ENCODE measurements around the gene MYPN.
A peak's percentile ranks its signal among the peaks of the same experiment; 100 is the strongest.
"Not testable (repeated sequence)": the region's sequence is repeated elsewhere in the genome, so short reads cannot be mapped to it uniquely, and the experiment has no call there.

MYPN gene

DNA sequence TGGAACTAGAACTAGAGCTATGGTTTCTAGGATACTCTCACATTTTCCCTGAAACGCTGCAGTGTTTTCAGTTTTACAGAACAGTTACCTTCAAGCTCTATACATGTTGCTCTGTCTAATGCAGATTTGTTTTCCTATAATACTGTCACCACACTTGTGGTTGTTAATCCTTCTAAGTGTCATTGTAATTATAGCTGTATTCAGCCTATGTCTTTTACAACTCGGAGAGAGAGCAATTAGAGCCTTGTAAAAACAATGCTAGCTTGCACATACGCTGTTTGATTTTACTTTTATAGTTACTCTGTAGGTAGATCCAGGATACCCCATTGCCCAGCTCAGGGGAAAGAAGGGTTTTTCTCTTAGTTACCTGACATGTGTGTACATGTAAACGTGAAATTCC lies 67.5 kb downstream of the MYPN start:
- DNase-seq (ENCODE audit: low read depth), result no peak

GRCh38 chr10:68178592-68178991 lies 69.3 kb downstream of the MYPN start:
- DNase-seq (ENCODE audit: low read depth), result no peak

GRCh38 chr10:68179016-68179415 lies 69.7 kb downstream of the MYPN start:
- DNase-seq (ENCODE audit: low read depth), result no peak

- DNase-seq (ENCODE audit: low read depth), result no peak
Measured at GRCh38 chr10:68180490-68180889, 71.2 kb downstream of the MYPN start.

GRCh38 chr10:68184546-68184945 lies 75.3 kb downstream of the MYPN start:
- no peak for DNase-seq (ENCODE audit: low read depth)

GRCh38 chr10:68185085-68185484 lies 75.8 kb downstream of the MYPN start:
- DNase-seq (ENCODE audit: low read depth), result no peak

DNA sequence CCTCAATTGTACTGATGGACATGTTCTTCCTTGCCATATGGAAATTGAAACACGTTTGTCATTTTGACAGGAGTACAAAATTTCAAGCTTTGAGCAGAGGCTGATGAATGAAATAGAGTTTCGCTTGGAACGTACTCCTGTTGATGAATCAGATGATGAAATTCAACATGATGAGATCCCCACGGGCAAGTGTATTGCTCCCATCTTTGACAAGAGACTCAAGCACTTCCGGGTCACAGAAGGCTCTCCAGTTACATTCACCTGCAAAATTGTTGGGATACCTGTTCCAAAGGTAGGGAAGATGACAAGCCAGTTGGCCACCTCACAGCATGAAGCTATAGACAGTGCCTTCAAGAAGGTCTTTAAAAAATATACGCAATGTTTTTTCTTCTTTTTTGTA lies 79.5 kb downstream of the MYPN start:
- DNase-seq (ENCODE audit: low read depth), result no peak

DNA sequence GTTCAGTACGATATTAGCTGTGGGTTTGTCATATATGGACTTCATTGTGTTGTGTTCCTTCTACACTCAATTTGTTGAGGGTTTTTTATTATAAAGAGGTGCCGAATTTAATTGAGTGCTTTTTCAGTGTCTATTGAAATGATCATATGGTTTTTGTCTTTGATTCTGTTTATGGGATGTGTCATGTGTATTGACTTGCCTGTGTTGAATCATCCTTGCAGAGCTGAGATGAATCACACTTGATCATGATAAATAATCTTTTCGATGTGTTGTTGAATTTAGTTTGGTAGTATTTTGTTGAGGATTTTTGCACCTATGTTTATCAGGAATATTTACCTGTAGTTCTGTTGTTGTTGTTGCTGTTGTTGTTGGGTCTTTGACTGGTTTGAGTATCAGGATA lies 82.8 kb downstream of the MYPN start:
- no peak for DNase-seq (ENCODE audit: low read depth)

GRCh38 chr10:68194290-68194689 lies 85.0 kb downstream of the MYPN start:
- DNase-seq (ENCODE audit: low read depth), result no peak

DNA sequence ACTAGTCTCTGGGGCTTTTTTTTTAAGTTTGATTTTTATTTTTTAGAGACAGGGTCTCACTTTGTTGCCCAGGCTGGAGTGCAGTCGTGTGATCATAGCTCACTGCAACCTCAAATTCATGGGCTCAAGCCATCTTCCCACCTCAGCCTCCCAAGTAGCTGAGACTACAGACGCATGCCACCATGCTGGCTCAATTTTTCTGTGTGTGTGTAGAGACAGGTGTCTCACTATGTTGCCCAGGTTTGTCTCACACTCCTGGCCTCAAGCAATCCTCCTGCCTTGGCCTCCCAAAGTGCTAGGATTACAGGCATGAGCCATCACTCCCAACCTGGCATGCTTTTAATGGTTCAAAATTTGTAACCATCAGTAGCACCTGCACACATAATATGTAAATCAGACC lies 86.5 kb downstream of the MYPN start:
- DNase-seq (ENCODE audit: low read depth), result not testable (repeated sequence)

DNA sequence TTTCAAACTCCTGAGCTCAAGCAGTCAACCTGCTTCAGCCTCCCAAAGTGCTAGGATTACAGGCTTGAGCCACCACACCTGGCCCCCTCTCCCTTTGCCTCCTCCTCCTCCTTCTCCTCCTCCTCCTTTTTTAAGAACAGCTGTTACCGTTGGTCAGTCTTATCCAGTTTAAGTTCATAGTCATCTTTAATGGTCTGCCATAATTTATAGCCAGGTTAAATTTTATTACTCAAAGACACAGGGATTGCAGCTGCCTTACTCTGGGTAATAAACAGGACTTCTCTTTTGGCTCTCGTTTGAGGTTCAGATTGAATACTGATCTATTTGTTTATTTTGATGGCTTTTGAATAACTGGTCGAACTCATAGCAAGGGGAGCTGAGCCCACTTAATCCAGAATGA lies 87.4 kb downstream of the MYPN start:
- DNase-seq (ENCODE audit: low read depth), result no peak

DNA sequence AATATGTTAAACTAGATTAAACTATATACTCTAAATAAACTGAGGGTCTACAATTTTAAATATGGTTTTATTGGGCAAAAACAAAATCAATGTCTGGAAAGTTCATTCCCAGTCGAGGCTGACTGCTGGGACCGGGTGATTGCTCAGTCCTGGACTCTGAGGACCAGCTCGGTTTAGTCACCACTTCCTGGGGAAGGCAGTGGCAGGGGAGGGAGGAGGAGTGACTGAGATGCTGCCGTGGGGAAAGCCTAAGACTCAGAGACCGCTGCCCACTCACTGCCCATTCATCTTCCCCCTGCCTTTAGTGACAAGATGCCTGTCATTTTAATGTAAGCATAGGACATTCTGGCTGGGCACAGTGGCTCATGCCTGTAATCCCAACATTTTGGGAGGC lies 93.7 kb downstream of the MYPN start:
- DNase-seq (ENCODE audit: low read depth), result no peak

- no peak for DNase-seq (ENCODE audit: low read depth)
Measured at GRCh38 chr10:68208424-68209042, 99.2 kb downstream of the MYPN start.

DNA sequence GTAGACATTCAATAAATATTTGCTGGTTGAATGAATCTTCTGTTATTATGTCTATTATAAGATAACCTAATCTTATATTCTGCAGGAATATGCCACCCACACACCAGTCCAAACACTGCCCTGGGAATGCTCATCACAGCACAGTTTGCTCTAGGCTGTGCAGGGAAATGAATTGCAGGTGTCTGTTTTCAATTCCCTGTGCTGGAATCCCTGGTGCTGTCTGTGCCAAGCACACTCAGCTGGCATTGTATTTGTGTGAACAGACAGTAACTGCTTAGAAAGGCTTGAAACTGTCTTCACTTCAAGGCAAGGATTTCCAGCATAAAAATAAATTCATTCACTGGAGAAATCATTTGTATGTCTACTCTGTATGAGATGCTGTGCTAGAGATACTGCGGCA lies 102.4 kb downstream of the MYPN start:
- no peak for DNase-seq (ENCODE audit: low read depth)

DNA sequence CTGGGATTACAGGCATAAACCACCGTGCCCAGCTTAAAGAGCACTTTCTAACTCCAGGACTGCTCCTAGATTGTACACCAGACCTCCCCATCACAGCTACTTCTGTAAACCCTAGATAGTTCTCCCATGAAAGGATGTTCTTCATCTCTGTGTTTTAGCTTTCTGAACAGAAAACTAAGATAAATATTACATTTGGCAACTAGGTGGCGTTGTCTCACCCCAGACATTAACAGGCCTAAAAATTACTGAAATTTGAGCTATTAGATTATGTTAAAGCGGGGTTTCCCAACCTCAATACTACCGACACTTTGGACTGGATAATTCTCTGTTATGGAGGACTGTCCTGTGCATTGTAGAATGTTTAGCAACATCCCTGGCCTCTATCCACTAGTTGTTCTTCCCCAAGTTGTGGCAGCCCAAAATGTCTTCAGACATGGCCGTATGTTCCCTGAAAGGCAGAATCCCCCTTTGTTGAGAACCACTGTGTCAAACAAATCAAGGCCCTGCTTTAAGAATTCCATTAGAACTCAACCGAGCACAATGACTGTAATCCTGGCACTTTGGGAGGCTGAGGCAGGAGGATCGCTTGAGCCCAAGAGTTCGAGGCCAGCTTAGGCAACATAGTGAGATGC lies 103.5 kb downstream of the MYPN start:
- DNase-seq (ENCODE audit: low read depth), result no peak

DNA sequence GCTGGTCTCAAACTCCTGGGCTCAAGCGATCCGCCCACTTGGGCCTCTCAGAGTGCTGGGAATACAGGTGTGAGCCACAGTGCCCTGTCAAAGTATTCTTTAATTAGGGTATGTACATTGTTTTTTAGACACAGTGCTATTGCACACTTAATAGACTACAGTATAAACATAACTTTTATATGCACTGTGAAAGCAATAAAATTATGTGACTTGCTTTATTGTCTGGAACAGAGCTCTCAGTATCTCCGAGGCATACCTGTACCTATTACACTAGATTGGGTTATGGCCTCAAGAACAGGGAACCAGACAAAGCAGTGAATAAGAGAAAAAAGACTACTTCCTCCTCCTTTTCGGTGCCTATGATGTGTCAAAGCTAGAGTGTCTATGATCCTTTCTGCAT lies 109.5 kb downstream of the MYPN start:
- DNase-seq (ENCODE audit: low read depth), result no peak

- DNase-seq (ENCODE audit: low read depth), result no peak
Measured at GRCh38 chr10:68221196-68221595, 111.9 kb downstream of the MYPN start.

- DNase-seq (ENCODE audit: low read depth), result no peak
Measured at GRCh38 chr10:68222391-68222790, 113.1 kb downstream of the MYPN start.

- no peak for DNase-seq (ENCODE audit: low read depth)
Measured at GRCh38 chr10:68223535-68224165, 114.4 kb downstream of the MYPN start.

DNA sequence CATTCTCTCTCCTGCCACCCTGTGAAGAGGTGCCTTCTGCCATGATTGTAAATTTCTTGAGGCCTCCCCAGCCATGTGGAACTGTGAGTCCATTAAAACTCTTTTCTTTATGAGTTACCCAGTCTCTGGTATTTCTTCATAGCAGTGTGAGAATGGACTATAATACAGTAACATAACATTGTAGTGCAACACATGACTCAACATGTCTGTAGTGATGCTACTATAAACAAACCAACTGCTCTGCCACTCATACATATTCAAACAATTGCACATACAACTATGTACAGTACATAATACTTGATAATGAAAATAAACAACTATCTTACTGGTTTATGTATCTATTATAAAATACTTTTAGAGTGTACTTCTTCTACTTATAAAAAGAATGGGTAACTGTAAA lies 115.5 kb downstream of the MYPN start:
- DNase-seq (ENCODE audit: low read depth), result no peak

DNA sequence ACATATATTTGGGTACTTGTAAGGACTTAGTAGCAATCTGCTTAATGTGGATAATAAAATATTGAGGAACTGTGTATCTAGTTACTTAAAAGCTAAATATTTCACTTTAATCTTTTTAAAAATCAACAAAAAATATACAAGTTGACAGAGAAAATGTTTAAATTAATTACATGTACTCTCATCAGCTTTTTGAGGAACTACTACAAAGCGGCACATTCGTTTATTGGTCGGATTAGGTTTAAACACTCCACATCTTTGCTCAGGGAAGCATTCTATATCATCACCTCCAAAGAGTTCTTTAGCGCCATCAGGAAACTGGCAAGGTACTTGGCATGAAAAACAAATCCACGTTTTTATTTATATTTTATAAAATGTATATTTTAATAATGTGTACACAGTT lies 121.0 kb downstream of the MYPN start:
- DNase-seq (ENCODE audit: low read depth), result no peak

- DNase-seq (ENCODE audit: low read depth), result peak; percentile 4
Measured at GRCh38 chr10:68231106-68231816, 122.0 kb downstream of the MYPN start.

GRCh38 chr10:68231817-68232251 lies 122.5 kb downstream of the MYPN start, which contains the start of gene ATOH7:
ATOH7 (minus strand) TSS chr10:68232113; CDS start chr10:68231677, 436 bp downstream.
- no peak for DNase-seq (ENCODE audit: low read depth)
